Activated CD4-positive, alpha-beta T cell treated with anti-CD3 and anti-CD28 coated beads, Interleukin-10, Interleukin-2, amounts not matched to agents 100 ng/mL and 50 ng/mL, durations not matched to agents 16 hours and 8 hours (primary cell): ENCODE data around the gene AATF.

Experiments used
- DNase-seq: peaks from one replicate; pipeline ENCODE4 v3.0.0-alpha.2; 2020

Gene AATF

DNA sequence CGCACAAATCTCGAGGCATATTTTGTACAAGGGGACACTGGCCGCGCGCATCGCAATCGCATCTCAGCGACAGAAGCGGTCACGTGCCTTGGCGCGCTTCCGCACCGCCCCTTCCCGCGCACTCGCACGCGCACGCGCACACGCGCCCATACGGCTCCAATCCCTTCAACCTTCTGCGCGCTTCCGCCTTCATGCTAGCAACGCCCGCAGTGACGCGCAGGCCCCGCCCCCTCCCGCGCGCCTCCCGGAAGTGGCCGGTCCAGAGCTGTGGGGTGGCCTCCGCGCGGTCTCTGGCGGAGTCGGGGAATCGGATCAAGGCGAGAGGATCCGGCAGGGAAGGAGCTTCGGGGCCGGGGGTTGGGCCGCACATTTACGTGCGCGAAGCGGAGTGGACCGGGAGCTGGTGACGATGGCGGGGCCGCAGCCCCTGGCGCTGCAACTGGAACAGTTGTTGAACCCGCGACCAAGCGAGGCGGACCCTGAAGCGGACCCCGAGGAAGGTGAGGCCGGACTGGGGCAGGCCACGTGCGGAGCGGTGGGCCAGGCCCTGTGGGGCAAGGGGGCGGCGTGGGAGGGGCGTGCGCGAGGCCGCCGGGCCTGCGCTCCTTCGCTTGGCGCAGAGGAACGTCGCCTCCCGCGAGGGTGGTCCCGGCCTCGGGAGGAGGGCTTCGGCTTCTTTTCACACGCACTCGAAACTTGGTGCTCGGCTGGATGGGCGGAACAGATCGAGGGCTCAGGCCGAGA, at the start of gene AATF:
Gene AATF (plus strand): TSS at position 238 of the 744 bp plus-strand sequence. CDS start 172 bp downstream, at position 410.
- peak; percentile 97 for DNase-seq

- DNase-seq: no peak
Observed at GRCh38 chr17:36899250-36900159, 49.2 kb upstream of the AATF start.

GRCh38 chr17:36900160-36900512, 48.6 kb upstream of the AATF start:
- DNase-seq: no peak

- no peak for DNase-seq
Observed at GRCh38 chr17:36901506-36901905, 47.2 kb upstream of the AATF start.

DNA sequence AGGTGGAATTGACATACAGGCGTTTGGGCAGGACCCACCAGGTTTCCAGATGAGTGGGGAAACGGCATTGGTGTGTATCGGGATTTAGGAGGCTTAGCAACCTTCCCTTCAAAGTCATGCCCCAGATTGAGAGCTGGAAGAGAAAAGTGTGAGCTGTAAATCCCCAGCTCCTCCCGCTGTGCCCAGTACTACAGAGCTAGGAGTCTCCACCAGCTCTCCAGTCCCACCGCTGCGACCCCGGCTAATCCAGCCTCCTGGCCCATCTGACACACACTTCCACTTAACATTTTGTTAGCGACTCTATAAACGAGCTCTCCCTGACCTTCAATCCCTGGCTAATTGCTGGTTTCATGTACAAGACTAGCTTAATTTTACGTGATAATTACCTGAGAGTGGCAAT, 41.3 kb upstream of the AATF start:
- no peak for DNase-seq

- no peak for DNase-seq
Observed at GRCh38 chr17:36910513-36910912, 38.2 kb upstream of the AATF start.

- DNase-seq: no peak
Observed at GRCh38 chr17:36911001-36911400, 37.8 kb upstream of the AATF start.

- DNase-seq: no peak
Observed at GRCh38 chr17:36913132-36913531, 35.6 kb upstream of the AATF start.

DNA sequence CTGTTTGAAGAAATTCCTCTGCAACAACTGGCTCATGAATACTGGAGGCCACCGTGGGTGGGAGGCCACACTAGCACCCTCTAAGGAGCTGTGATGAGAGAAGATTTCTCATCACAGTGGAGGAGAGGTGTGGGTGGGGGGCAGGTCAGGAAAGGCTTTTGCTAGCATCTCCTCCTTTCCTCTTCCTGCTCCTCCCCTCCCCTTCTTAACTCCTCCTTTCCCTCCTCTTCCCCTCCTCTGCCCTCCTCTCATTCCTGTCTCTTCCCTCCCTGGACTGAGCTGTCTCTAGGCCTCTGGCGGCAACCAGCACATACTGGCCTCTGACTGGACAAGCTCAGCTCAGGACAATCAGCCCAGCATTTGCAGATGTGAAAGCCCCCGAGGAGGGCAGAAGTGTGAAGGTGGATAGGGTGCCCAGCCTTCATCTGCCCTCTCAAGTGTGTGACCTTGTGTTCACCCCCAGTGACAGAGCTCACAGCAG, 30.5 kb upstream of the AATF start:
- no peak for DNase-seq

DNA sequence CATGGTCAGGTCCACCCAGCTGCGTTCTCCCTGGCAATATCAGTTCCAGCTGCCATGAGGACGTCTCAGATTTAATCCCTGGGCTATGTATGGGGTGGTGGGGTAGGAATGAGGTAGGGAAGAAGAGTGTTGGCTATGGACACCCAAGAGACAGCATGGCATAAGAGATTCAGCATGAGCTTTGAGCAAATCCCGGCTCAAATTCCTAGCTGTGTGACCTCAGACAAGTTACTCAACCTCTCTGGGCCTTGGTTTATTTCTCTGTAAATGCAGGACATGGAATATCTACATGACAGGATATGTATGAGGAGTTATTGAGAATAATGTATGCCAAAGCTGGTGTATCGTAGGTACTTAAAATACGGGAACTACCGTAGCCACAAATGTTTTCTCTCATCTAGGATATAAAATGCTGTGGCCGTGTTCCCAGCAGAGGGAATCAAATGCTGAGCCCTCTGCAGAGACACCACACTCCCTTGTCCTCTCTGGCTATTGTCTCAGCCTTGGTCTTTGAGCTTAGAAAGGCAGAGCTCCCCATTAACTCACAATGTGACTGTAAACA, 29.3 kb upstream of the AATF start:
- DNase-seq: no peak

GRCh38 chr17:36920032-36921005, 28.4 kb upstream of the AATF start:
- no peak for DNase-seq

GRCh38 chr17:36921095-36921851, 27.5 kb upstream of the AATF start:
- peak; percentile 83 for DNase-seq

DNA sequence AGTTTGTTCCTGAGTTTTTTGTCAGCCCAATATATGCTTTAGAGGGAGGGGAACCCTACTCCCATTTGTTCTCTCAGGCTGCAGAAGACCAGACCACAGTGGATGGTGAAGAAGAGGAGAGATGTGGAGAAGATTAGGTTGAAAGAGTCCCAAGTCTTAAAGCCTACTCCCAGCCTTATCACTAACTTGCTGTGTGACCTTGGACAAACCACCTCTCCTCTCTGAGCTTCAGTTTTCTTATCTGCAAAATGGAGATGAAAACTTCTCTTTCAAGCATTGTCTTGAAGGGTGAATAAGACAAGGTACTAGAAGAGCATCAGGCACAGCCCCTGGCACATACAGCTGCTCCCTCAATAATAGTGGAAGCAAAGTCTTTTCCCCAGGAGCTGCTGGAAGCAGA, 26.6 kb upstream of the AATF start:
- no peak for DNase-seq

DNA sequence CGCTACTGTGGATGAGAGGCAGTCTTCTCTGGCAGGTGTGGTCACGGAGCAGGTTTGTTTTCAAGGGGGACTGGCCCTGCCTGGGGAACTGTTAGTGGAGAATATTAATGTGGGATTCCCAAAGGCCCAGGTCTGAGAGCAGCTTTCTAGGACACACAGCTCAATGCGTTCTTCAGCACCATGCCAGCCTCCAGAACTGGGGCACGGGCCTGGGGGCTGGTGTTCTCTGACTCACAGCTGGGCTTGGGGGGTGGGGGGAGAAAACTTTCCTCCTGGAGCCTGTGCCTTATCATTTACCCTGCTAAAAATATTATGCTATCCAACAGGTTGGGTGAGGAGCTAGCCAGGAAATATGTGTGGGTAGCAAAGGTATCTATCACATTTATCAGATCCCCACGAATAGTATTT, 24.9 kb upstream of the AATF start:
- DNase-seq: no peak

DNA sequence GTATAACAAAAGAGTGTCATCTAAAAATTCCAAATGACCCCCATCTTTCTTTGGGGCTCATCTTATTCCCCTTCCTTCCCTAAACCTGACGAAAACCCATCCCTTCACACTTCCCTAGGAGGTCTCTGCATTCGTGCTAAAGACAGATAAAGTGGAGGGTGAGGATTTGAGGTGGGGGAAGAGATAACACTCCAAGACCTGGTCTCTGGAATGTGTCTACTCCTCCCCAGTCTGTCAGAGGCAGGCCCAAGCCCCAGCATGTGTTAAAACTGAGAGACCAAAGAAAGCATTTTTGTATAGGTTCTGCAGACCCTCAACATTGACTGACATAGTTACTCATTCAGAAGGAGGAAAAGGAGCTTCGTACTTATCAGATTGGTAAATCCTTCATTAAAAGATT, 22.5 kb upstream of the AATF start:
- no peak for DNase-seq

DNA sequence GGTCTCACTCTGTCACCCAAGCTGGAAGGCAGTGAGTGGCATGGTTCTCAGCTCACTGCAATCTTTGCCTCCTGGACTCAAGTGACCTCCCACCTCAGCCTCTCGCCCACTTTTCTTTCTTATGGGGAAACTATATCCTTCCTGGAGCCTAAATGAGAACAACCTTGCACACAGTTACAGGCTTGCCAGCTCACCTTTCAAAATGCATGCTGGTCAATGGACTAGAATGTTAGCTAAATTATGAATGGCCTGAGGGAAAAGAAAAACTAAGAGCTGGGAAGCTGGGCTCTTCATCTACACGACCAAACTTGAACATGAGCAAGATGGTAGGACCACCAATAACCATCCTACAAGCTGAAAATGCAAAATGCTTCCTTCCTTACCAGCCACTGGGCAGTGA, 22.1 kb upstream of the AATF start:
- no peak for DNase-seq

DNA sequence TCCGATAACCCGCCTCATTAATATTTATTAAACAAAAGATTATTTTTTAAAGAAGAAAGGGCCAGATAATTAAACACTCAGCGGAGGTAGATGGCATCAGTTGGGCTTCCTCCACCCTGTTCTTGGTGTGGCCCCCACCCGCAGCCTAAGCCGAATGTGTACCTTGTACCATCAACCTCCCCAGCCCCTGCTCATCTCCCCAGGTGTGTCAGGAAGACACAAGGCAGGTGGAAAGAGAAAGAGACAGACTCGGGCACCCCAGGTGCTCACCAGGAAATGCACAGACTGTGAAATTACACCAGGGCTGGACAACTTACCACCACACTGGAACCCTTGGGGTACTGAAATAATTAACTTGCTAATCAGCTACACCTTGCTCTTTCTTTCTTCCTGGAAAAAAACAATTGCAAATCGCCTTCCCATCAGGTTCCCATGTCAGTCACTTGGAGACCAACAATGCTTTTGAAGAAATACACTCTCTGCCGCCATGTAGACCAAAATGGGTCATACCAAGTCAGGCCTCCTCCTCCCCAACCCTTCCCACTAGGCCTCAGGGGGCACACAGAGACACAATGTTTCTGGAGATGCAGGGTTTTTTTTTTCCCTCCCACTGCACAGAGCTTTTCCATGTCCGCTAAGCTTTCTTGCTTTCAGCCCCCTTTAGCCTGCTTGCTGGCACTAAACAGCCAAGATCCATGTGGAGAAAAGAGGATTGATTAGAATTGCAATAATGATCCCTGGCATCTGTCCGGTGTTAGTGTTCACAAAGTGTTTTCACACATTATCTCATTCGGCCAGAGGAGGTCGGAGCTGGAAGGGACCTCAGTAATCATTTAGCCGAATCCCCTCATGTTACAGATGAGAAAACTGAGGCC, 20.0 kb upstream of the AATF start:
- no peak for DNase-seq

DNA sequence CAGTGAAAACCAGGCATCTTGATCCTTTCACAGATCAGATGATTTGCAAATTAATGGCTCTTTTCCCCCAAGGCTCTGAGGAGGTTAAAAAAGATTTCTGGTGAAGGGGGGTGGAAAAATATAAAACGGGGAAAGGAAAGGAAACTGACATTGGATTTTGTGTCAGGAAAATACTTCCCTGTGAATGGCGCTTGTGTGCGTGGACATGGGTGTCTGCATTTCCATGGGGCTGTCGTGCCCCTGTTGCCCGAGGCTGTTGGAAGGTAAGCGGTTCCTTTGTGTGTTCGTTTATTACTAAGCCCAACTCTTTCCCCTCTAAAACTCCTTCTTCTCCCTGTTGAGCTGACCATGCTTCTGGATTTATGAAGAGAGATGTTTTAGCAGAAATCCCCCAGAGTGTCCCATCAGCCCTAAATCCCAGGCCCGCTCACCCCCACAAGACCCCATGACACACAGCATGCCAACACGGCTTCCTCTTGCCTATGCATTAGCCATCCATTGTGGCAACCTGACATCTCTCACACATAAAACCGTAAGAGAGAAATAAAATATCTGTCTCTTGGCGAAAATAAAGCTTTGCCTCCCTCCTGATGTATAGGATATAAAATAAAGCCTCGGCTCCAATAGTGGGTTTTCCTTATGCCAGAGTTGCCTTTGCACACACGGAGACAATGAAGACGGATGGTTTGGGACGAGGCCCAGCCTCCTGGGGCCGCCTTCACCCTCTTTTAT, 18.7 kb upstream of the AATF start:
- DNase-seq: no peak

GRCh38 chr17:36930583-36930900, 18.2 kb upstream of the AATF start:
- DNase-seq: no peak

DNA sequence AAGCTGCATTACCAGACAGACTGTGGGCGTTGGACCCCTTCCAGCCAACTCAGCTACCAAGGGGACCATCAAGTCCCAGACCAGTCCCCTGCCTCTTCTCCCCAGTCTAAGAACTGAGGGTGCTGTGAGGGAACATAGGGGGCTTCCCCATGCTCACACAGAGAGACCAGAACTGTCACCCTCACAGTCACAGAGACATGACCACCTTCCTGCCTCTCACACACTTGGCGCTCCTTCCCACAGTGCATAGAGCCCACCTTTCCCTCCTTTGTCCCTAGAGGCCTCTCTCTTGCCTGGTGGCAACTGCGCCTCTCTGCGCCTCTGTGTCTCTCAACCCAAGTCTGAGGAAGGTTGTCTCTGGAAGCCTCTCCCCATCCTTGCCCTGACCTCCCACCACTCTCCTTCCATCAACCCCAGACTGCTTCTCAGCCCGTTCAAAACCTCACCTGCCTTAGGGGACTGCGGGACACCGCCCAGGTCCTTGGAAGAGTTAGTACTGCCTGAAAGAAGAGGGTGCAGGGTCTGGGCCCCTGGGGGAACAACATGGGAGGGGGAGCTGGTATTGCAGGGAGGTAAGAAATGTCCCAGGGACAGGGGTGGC, 17.6 kb upstream of the AATF start:
- no peak for DNase-seq
